Endothelial cell of umbilical vein (primary cell): ENCODE results near the gene CEP350. TPM values are rescaled to one million over a fixed set of nuclear protein-coding genes. Genes with fewer than 3 reads are reported as not detected.

Experiments used
- BruUV-seq: library from RNA; stranded (reverse); fragments of 400-500 nt; replicated peaks from 2 replicates; lab custom pipeline; 2021; lab: Mats Ljungman, UMichigan
- CTCF ChIA-PET: fragments of 300-600, 350-600 bp; sonication (Branson Sonifier 250); formaldehyde crosslinking; loops from one replicate; lab custom pipeline; 2021; ENCODE audit warnings: antibody characterized with exemption, inconsistent platforms; lab: Charles Lee
- POLR2A ChIA-PET: fragments of 300-600, 350-600 bp; sonication (Branson Sonifier 250); formaldehyde crosslinking; loops from one replicate; lab custom pipeline; 2021; ENCODE audit warnings: antibody characterized with exemption, inconsistent platforms; lab: Charles Lee
- DNase-seq: peaks from one replicate; pipeline ENCODE4 v3.0.0-alpha.2; 2011; ENCODE audit warnings: low read depth, low spot score
- FAIRE-seq: peaks from 2 replicates; lab custom pipeline; 2011; peaks lifted over from hg19 to GRCh38; lab: Jason Lieb, UNC
- H2AFZ ChIP-seq: 2 replicates; pipeline ENCODE4 v1.6.0; 2012; ENCODE audit warnings: low read depth, low read length, control low read depth, inconsistent platforms
- H3K27ac ChIP-seq: 2 replicates; pipeline ENCODE4 v1.5.1; 2011; ENCODE audit warnings: low read depth, mild to moderate bottlenecking, control low read depth, low read length, moderate library complexity; ENCODE audit not compliant: insufficient read depth
- H3K27me3 ChIP-seq, 2 experiments: 2 replicates each; pipeline versions ENCODE4 v1.6.0 to v1.6.1; 2011; ENCODE audit warnings: low read length in 2 of 2, mixed read lengths in 1 of 2; ENCODE audit not compliant: control insufficient read depth in 2 of 2, insufficient read depth in 2 of 2
- H3K36me3 ChIP-seq, 2 experiments: 2 replicates in 1 of 2; 3 replicates in 1 of 2; pipeline ENCODE4 v1.5.1; 2011; ENCODE audit warnings: low read length in 2 of 2, mild to moderate bottlenecking in 1 of 2, moderate library complexity in 1 of 2; ENCODE audit not compliant: control insufficient read depth in 2 of 2, insufficient read depth in 2 of 2; ENCODE audit errors: extremely low read depth in 1 of 2
- H3K4me1 ChIP-seq: 3 replicates; pipeline ENCODE4 v1.5.1; 2011; ENCODE audit warnings: mild to moderate bottlenecking, low read length; ENCODE audit not compliant: control insufficient read depth, insufficient read depth; ENCODE audit errors: extremely low read depth
- H3K4me2 ChIP-seq: 2 replicates; pipeline ENCODE4 v1.6.1; 2011; ENCODE audit warnings: low read length, control low read depth, mixed read lengths; ENCODE audit not compliant: insufficient read depth
- H3K4me3 ChIP-seq, 3 experiments: fragments of 200-600 bp in 1 of 3; sonication (generic), shearing (Covaris generic) in 1 of 3; replicated peaks in 1 of 3; 2 replicates each; pipeline ENCODE4 v1.5.1; 2011 to 2016; ENCODE audit warnings: control low read depth in 3 of 3, low read length in 3 of 3, mild to moderate bottlenecking in 2 of 3, inconsistent platforms in 1 of 3, low read depth in 1 of 3, moderate library complexity in 1 of 3; ENCODE audit not compliant: insufficient read depth in 1 of 3
- H3K79me2 ChIP-seq: 2 replicates; pipeline ENCODE4 v1.6.0; 2012; ENCODE audit warnings: low read length, inconsistent platforms; ENCODE audit not compliant: control insufficient read depth, insufficient read depth
- H3K9ac ChIP-seq: replicated peaks from 2 replicates; pipeline ENCODE3; 2011; ENCODE audit warnings: low read length, control low read depth; ENCODE audit not compliant: insufficient read depth; ENCODE audit errors: extremely low read depth
- H3K9me1 ChIP-seq: replicated peaks from 3 replicates; pipeline ENCODE4 v1.6.0; 2011; ENCODE audit warnings: mild to moderate bottlenecking, low read length; ENCODE audit not compliant: control insufficient read depth, insufficient read depth; ENCODE audit errors: extremely low read depth
- H3K9me3 ChIP-seq: replicated peaks from 2 replicates; pipeline ENCODE4 v1.5.1; 2012; ENCODE audit warnings: low read length, inconsistent platforms; ENCODE audit not compliant: control insufficient read depth, insufficient read depth
- H4K20me1 ChIP-seq: replicated peaks from 2 replicates; pipeline ENCODE3; 2011; ENCODE audit warnings: mild to moderate bottlenecking, low read length; ENCODE audit not compliant: control insufficient read depth, insufficient read depth; ENCODE audit errors: extremely low read depth
- CTCF ChIP-seq, 2 donors: IDR thresholded peaks; 1 replicate in 1 of 2; 2 replicates in 1 of 2; pipeline ENCODE4 v1.5.1; 2011; ENCODE audit warnings: low read length in 2 of 2, mild to moderate bottlenecking in 2 of 2, moderate library complexity in 2 of 2, control low read depth in 1 of 2, inconsistent platforms in 1 of 2, low read depth in 1 of 2; ENCODE audit not compliant: insufficient read depth in 1 of 2; ENCODE audit errors: extremely low read depth in 1 of 2
- EZH2 ChIP-seq: IDR thresholded peaks from 2 replicates; pipeline ENCODE4 v1.6.1; 2012; ENCODE audit warnings: borderline replicate concordance, low read depth, mild to moderate bottlenecking, moderate library complexity, low read length, inconsistent platforms; ENCODE audit not compliant: severe bottlenecking
- FOS ChIP-seq: IDR thresholded peaks from 2 replicates; pipeline ENCODE4 v1.6.1; 2011; ENCODE audit warnings: mild to moderate bottlenecking, low read length, moderate library complexity, borderline replicate concordance; ENCODE audit not compliant: insufficient read depth
- GATA2 ChIP-seq: IDR thresholded peaks from 2 replicates; pipeline ENCODE4 v1.7.0; 2011; ENCODE audit warnings: low read depth, mild to moderate bottlenecking, moderate library complexity, mixed read lengths, low read length; ENCODE audit not compliant: insufficient read length, insufficient read depth
- JUN ChIP-seq: IDR thresholded peaks from 2 replicates; pipeline ENCODE4 v1.6.1; 2011; ENCODE audit warnings: borderline replicate concordance, low read depth; ENCODE audit not compliant: insufficient read length, insufficient read depth
- MAX ChIP-seq: IDR thresholded peaks from 2 replicates; pipeline ENCODE4 v1.6.1; 2011; ENCODE audit not compliant: insufficient read depth, insufficient read length
- MYC ChIP-seq: IDR thresholded peaks from one replicate; pipeline ENCODE4 v1.6.1; 2011; ENCODE audit warnings: mild to moderate bottlenecking, low read depth, low read length
- POLR2A ChIP-seq: IDR thresholded peaks from 2 replicates; pipeline ENCODE4 v1.6.1; 2012; ENCODE audit warnings: low read depth, mild to moderate bottlenecking, control low read depth, low read length
- POLR2AphosphoS5 ChIP-seq: IDR thresholded peaks from 2 replicates; pipeline ENCODE4 v1.6.1; 2012; ENCODE audit warnings: low read depth, mild to moderate bottlenecking, control low read depth, low read length, moderate library complexity; ENCODE audit not compliant: insufficient read depth
- dilution Hi-C: fragments of 300-500 bp; cut with MboI; formaldehyde crosslinking; loops from one replicate; pipeline ENCODE4 v1.15.0; 2019; ENCODE audit warnings: low sequenced_read_pairs; ENCODE audit not compliant: extremely low pct_ligation_motif_present
- intact Hi-C: fragments of 100-400 bp; cut with micrococcal nuclease; formaldehyde crosslinking; loops from one replicate; pipeline ENCODE4 v1.10.0; 2022
- polyA plus RNA-seq, 4 experiments: library from polyadenylated mRNA; depleted of rRNA in 3 of 4; stranded (reverse) in 3 of 4; unstranded in 1 of 4; fragments of >200 nt; gene quantifications; 2 replicates each; pipeline versions ENCODE4 v1.2.1 to v1.2.3, GENCODE V29; 2011 to 2012; ENCODE audit warnings: missing spikeins in 1 of 4
- total RNA-seq: library from RNA; stranded (reverse); gene quantifications from 2 replicates; pipeline ENCODE4 v1.2.3, GENCODE V29; 2021

The CEP350 gene
- total and polyA plus RNA-seq, 2 donors (not counting 3 experiments of a cell fraction or from before 2014, with no cell fraction given): 4.8 to 30.1 TPM

- intact Hi-C loops: no loop called here
- H3K27me3 ChIP-seq: no peaks in the 10 kb centered on the region
- BruUV-seq: no TSS peak
- no peaks in the 10 kb centered on the region for H3K79me2 ChIP-seq
- H3K9me1 ChIP-seq: no peaks in the 10 kb centered on the region
- ChIA-PET CTCF (interaction anchor here (1.5 kb wide), 1 partner anchor 17 kb away, joined by 4 read pairs; no protein-coding TSS in a partner anchor), POLR2A (no interaction called here)
- H3K27ac ChIP-seq: no peak overlapping the region
- no peak overlapping the region for H3K4me2 ChIP-seq
- no peaks in the 10 kb centered on the region for H3K36me3 ChIP-seq
- TF ChIP-seq MAX: no peak
- no peak for TF ChIP-seq POLR2AphosphoS5
- TF ChIP-seq GATA2: no peak
- TF ChIP-seq MYC: no peak
- TF ChIP-seq POLR2A: no peak
- TF ChIP-seq JUN: no peak
- TF ChIP-seq EZH2: no peak
- TF ChIP-seq FOS: no peak
- TF ChIP-seq CTCF (IDR thresholded peaks at IDR 0.05; ENCODE audit: extremely low read depth in 1 of 2, insufficient read depth in 1 of 2, low read depth in 1 of 2, low read length in 2 of 2): no peak
- no peak overlapping the region for H3K4me3 ChIP-seq
- no peak for DNase-seq
- dilution Hi-C loops: no loop called here
- FAIRE-seq: no peak
- no peaks in the 10 kb centered on the region for H3K9me3 ChIP-seq
- no peaks in the 10 kb centered on the region for H3K4me1 ChIP-seq
- H3K9ac ChIP-seq: no peak overlapping the region
- no peaks in the 10 kb centered on the region for H4K20me1 ChIP-seq
- no peak overlapping the region for H2AFZ ChIP-seq
These were observed 163.1 kb downstream of the CEP350 start for GRCh38 chr1:180117764-180118116.
